Fibroblast of skin of back (primary cell): Measurements from ENCODE around the gene KCNG1.
"Not testable (repeated sequence)": the region's sequence is repeated elsewhere in the genome, so short reads cannot be mapped to it uniquely, and the experiment has no call there.

ENCODE experiments used
- DNase-seq: peaks from one replicate; pipeline ENCODE4 v3.0.0-alpha.2; 2013

The KCNG1 gene

GRCh38 chr20:50982363-50982762 lies 40.5 kb downstream of the KCNG1 start:
- DNase-seq = peak; percentile 70

- DNase-seq = no peak
Measured at GRCh38 chr20:50981714-50982048, 41.2 kb downstream of the KCNG1 start.

GRCh38 chr20:50980851-50981713 lies 41.8 kb downstream of the KCNG1 start:
- DNase-seq = peak; percentile 73

GRCh38 chr20:50980071-50980681 lies 42.7 kb downstream of the KCNG1 start:
- peak; percentile 99 for DNase-seq

- DNase-seq = not testable (repeated sequence)
Measured at GRCh38 chr20:50978533-50978932, 44.4 kb downstream of the KCNG1 start.

- no peak for DNase-seq
Measured at GRCh38 chr20:50977066-50978021, 45.6 kb downstream of the KCNG1 start.

- DNase-seq = no peak
Measured at GRCh38 chr20:50975701-50976330, 47.1 kb downstream of the KCNG1 start.

GRCh38 chr20:50969912-50970311 lies 53.0 kb downstream of the KCNG1 start:
- no peak for DNase-seq

- no peak for DNase-seq
Measured at GRCh38 chr20:50969435-50969834, 53.5 kb downstream of the KCNG1 start.

- no peak for DNase-seq
Measured at GRCh38 chr20:50968289-50968688, 54.6 kb downstream of the KCNG1 start.

GRCh38 chr20:50967586-50967985 lies 55.3 kb downstream of the KCNG1 start:
- DNase-seq = no peak

- no peak for DNase-seq
Measured at GRCh38 chr20:50959543-50960126, 63.3 kb downstream of the KCNG1 start.

- peak; percentile 91 for DNase-seq
Measured at GRCh38 chr20:50958615-50959542, 64.0 kb downstream of the KCNG1 start, which contains the start of gene MOCS3. TSS of gene MOCS3 (plus strand) at chr20:50958818. CDS start at chr20:50958843, 25 bp downstream.

GRCh38 chr20:50957798-50958614 lies 64.9 kb downstream of the KCNG1 start, which contains the start of gene DPM1:
TSS of gene DPM1 (minus strand) at chr20:50958532. CDS start at chr20:50958523, 9 bp downstream.
- DNase-seq = peak; percentile 88

- no peak for DNase-seq
Measured at GRCh38 chr20:50957276-50957675, 65.6 kb downstream of the KCNG1 start.

GRCh38 chr20:50953821-50954220 lies 69.1 kb downstream of the KCNG1 start:
- DNase-seq = no peak
